ENCODE measurements around the gene MZT2B. TPM values are rescaled to one million over a fixed set of nuclear protein-coding genes. Genes with fewer than 3 reads are reported as not detected.
"Not testable (repeated sequence)": the region's sequence is repeated elsewhere in the genome, so short reads cannot be mapped to it uniquely, and the experiment has no call there.

MZT2B gene, protein sequence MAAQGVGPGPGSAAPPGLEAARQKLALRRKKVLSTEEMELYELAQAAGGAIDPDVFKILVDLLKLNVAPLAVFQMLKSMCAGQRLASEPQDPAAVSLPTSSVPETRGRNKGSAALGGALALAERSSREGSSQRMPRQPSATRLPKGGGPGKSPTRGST
- total RNA-seq (ENCODE audit: insufficient read depth, low replicate concordance): 172 TPM

DNA sequence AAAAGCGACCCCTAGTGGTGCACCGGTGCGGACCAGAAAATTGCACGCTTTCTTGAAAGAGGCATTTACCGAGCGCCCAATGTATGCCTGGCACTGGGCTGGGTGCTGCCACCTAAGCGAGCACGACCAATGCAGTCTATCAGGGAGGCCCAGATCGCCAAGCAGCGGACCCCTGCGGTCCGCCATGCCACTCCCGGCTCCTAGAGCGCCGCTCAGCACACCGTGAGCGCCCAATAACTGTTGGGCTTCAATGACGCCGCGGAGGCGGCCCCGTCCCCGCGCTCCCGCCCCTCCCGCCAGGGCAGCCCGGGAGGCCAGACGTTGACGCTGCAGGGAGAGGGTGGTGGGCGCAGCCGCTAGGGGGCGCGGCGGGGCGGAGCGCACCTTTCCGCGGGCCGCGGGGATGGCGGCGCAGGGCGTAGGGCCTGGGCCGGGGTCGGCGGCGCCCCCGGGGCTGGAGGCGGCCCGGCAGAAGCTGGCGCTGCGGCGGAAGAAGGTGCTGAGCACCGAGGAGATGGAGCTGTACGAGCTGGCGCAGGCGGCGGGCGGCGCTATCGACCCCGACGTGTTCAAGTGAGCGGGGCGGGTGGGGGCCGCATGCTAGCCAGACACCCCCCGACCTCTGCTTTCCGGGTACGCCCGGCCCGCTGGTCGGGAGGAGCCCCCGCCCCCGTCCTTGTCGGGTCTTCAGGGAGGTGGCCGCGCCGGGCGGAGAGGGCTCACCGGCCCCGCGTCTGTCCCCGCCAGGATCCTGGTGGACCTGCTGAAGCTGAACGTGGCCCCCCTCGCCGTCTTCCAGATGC lies at the start of gene MZT2B:
MZT2B (plus strand) TSS at position 383 of the 803 bp plus-strand sequence; CDS start at position 404, 21 bp downstream.
- DNase-seq (ENCODE audit: low spot score): peak; percentile 91

GRCh38 chr2:130135692-130136541 lies 46.1 kb upstream of the MZT2B start:
- DNase-seq (ENCODE audit: low spot score): no peak

GRCh38 chr2:130136546-130136945 lies 45.5 kb upstream of the MZT2B start:
- not testable (repeated sequence) for DNase-seq (ENCODE audit: low spot score)

GRCh38 chr2:130137118-130137517 lies 44.9 kb upstream of the MZT2B start:
- not testable (repeated sequence) for DNase-seq (ENCODE audit: low spot score)

DNA sequence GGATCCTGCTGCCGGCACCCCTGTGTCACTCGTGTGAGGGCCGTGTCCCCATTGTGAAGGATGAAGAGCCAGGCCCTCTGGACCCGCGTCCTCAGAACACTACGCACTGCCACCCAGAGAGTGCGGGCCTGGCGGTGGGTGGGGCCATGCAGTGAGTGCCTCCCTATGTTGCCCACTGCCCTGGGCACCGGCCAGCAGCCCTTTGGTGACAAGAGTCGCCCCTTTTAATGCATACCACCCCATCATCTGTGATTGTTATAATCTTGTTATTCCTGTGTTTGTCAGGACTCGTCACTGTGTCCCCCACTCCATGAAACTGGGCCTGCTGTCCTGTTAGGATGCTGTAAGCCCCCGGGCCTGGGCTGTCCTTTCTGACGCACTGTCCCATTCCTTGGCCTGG lies 43.7 kb upstream of the MZT2B start:
- not testable (repeated sequence) for DNase-seq (ENCODE audit: low spot score)

GRCh38 chr2:130138841-130139251 lies 43.2 kb upstream of the MZT2B start:
- not testable (repeated sequence) for DNase-seq (ENCODE audit: low spot score)

DNA sequence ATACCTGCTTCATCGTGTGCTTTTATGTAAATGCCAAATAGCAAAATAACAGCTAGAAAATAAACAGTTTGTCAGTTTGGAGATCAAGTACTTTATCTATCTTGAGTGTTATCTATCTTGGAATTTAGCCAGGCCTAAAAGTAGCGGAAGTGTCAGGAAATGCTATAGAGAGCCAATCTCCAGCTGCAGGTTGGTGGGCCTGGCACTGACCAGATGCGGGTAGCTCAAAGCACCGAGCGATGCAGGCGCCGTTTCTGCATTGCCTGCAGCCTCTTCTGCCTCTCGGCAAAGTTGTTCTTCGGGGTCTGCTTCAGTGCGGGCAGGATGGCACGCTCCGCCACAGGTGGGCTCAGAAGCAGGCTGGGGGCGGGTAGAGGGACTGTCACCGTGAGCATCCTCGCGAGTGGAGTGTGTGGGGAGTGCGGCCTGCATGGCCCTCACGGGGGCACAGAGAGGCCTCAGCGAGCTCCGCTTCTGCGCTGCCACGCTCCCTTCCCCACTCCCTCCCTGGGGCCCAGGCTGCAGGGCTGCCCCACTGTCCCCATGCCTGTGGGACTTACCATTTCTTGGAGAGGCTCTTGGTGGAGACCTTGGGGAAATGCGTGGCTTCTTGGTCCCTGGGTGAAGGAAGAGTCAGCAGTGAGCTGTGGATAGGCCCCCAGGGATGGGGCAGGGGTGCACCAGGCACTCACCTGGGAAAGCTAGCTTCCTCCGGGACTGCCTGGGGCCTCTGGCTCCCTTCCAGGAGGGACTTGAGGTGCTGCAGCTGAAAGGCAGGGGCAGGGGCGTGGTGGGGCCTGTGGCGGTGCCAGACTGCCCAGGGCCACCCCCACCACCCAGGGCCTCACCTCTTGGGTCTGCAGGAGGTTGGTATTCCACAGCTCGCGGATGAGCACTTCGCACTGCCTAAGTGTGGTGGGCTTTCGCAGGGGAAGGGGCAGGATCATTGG lies 42.5 kb upstream of the MZT2B start:
- DNase-seq (ENCODE audit: low spot score): not testable (repeated sequence)

DNA sequence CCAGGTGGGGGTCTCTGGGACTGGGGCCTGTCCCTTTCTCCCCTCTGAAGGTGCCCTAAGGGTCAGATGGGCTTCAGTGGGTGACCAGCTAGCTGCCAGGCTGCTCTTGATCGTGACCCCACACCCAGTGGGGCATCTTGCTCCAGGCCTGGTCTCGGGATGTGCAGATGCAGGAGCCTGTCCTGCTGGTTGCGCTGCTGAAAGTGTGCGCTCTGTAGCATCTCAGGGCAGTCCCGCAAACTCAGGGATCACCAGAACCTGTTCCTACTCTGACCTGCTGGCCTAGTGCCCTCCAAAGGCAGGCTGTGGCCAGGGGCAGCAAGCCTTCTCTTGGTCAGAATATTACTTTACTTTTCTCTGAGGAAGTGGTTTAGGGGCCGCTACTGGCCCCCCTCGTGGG lies 41.5 kb upstream of the MZT2B start:
- DNase-seq (ENCODE audit: low spot score): not testable (repeated sequence)

- DNase-seq (ENCODE audit: low spot score): not testable (repeated sequence)
Observed at GRCh38 chr2:130141002-130141401, 41.1 kb upstream of the MZT2B start.

DNA sequence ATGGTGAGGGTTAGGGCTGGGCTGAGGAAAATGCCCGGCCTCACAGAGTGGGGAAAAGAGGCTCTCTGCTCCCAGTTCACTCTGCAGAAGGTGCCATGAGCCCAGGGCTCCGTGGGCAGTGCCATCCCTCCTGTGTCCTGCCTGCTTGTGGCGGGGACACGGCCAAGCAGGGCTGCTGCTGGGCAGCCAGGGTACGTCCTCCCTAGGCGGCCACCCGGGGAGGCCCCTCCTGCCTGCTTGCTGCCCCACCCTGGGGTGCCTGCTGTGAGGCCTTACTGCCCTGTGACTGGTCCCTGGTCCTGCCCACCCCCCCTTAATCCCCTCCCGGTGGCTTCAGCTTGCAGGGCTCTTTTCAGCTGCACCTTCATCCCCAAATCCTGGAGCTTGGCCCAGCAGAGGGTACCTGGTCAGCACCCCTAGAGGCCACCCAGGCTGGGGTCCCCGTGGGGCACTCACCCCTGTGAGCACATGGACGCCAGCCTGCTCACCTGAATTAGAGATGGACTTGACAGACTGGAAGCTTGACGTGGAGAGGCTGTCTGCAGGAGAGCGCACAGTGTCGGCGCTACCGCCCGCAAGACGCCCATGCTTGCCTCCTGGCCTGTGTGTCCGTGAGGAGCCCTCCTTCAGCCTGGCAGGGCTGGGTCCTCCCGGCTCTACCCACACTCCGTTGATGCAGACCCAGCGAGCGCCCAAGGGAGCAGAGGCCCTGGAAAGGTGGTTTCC lies 40.3 kb upstream of the MZT2B start:
- not testable (repeated sequence) for DNase-seq (ENCODE audit: low spot score)

GRCh38 chr2:130142396-130143265 lies 39.4 kb upstream of the MZT2B start:
- not testable (repeated sequence) for DNase-seq (ENCODE audit: low spot score)

- DNase-seq (ENCODE audit: low spot score): not testable (repeated sequence)
Observed at GRCh38 chr2:130143266-130144039, 38.6 kb upstream of the MZT2B start.

DNA sequence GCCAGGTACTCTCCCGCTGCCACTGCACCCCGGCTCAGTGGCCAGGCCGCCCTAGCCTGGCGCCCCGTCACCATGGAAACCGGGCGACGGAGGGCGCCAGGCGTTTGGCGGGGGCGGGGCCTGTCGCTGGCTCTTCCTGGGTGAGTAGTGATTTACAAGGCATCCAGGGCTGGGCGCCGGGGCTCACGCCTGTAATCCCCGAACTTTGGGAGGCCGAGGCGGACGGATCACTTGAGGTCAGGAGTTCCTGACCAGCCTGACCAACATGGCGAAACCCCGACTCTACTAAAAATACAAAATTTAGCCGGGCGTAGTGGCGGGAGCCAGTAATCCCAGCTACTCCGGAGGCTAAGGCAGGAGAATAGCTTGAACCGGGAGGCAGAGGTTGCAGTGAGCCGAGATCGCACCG lies 37.1 kb upstream of the MZT2B start, which contains the start of gene CCDC74B:
CCDC74B (minus strand) TSS at position 107 of the 409 bp plus-strand sequence. CDS start 116 bp downstream, outside the sequence.
- peak; percentile 10 for DNase-seq (ENCODE audit: low spot score)

DNA sequence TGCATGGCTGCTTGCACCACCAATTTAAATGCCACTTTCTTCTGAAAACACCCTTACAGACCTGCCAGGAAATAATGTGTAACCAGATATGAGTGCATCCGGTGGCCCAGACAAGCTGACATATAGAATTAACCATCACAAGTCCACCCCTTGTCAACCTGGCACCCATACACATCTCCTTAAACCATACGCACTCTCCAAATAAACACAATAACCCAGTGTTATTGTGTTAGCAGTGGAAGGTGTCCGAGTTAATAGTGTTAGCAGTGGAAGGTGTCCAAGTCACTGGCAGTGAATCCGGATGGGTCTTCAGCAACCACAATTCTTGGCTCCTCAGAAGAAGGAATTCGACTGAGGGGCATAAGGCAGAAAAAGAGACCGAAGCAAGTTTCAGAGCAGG lies 33.5 kb upstream of the MZT2B start:
- DNase-seq (ENCODE audit: low spot score): not testable (repeated sequence)

DNA sequence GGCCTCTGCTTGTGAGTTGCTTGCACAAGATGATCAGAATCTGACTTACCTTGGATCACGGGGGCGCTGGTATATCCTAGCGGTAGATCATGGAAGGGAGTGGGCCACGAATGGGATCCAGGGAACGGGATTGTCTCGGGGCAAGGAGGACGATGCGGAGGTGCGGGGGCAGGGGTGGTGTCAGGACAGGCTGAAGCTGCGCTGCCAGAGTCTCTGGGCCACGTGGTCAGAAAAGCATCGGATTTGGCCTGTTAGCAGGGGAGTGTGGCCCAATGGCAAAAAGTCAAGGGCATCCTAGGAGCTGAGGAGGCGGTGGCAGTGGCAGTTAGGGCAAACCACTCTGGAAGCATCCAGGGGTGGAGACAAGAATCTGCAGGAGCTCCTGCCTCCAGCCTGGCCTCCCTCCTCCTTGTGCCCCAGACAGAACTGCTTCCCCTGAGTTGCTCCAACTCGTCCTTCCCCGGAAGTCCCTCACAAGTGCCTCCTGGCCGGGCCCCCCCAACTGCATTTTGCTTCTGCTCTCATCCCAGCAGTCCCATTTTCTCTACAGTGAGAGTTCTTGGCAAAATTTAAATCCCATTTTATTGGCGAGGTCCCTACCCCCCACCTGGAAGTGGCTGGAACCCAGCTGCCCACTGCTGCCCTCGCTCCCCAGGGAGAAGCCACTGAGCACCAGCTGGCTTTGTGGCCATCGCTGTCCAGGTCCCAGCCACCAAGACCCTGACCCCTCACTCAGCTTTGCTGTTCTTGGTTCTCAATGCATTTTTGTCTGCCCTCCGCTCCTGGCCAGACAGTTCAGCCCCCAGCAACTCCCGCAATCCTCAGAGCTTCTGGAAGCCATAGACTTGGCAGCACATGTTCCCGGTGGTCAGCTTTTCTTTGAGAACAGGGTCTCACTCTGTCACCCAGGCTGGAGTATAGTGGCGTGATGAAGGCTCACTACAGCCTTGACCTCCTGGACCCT lies 31.6 kb upstream of the MZT2B start:
- no peak for DNase-seq (ENCODE audit: low spot score)

GRCh38 chr2:130151145-130151512 lies 30.9 kb upstream of the MZT2B start:
- DNase-seq (ENCODE audit: low spot score): not testable (repeated sequence)
